ENCODE measurements around the gene ZNF66. TPM values are rescaled to one million over a fixed set of nuclear protein-coding genes. Genes with fewer than 3 reads are reported as not detected.
"Not testable (repeated sequence)": the region's sequence is repeated elsewhere in the genome, so short reads cannot be mapped to it uniquely, and the experiment has no call there.

ZNF66 gene
- total and polyA plus RNA-seq, 2 donors (not counting 1 experiment from before 2014, with no cell fraction given), result 1.1 to 1.5 TPM

- H3K9me3 ChIP-seq (ENCODE audit: control insufficient read depth, insufficient read depth, low read depth, low read length), result no peaks in the 10 kb centered on the region
- H4K20me1 ChIP-seq (ENCODE audit: control insufficient read depth, extremely low read depth, insufficient read depth, low read length), result no peaks in the 10 kb centered on the region
- no peak overlapping the region for H3K4me3 ChIP-seq (replicated peaks in 1 of 4; ENCODE audit: control extremely low read depth in 1 of 4, insufficient read depth in 1 of 4, low read depth in 3 of 4, low read length in 4 of 4)
- no peaks in the 10 kb centered on the region for H3K79me2 ChIP-seq (ENCODE audit: control insufficient read depth, insufficient read depth, low read length)
- H3K36me3 ChIP-seq (ENCODE audit: control insufficient read depth, insufficient read depth, low read length), result no peaks in the 10 kb centered on the region
- H3K9ac ChIP-seq (ENCODE audit: insufficient read depth, low read length), result no peak overlapping the region
- peak in 1 of 2 donors; percentile 3 for DNase-seq (ENCODE audit: low read depth in 2 of 2)
- no peak for TF ChIP-seq CTCF (conservative IDR thresholded peaks at IDR 0.05 in 1 of 2, IDR thresholded peaks at IDR 0.05 in 1 of 2; ENCODE audit: low read depth in 1 of 2, low read length in 2 of 2)
- no peak for TF ChIP-seq EZH2 (IDR thresholded peaks at IDR 0.05; ENCODE audit: low read length, missing control alignments)
- H3K4me2 ChIP-seq (ENCODE audit: extremely low read depth, insufficient read depth, low read length), result no peak overlapping the region
- H2AFZ ChIP-seq (ENCODE audit: low read length), result no peak overlapping the region
- no peaks in the 10 kb centered on the region for H3K27me3 ChIP-seq (ENCODE audit: control insufficient read depth, insufficient read depth, low read length)
- no peak overlapping the region for H3K27ac ChIP-seq (ENCODE audit: insufficient read depth, low read length)
- H3K4me1 ChIP-seq (ENCODE audit: control insufficient read depth, extremely low read depth, insufficient read depth, low read length), result no peaks in the 10 kb centered on the region
Measured at GRCh38 chr19:20787786-20788185, 11.7 kb downstream of the ZNF66 start.

- no peak overlapping the region for H3K4me3 ChIP-seq (replicated peaks in 1 of 4; ENCODE audit: control extremely low read depth in 1 of 4, insufficient read depth in 1 of 4, low read depth in 3 of 4, low read length in 4 of 4)
- no peak overlapping the region for H2AFZ ChIP-seq (ENCODE audit: low read length)
- H3K4me1 ChIP-seq (ENCODE audit: control insufficient read depth, extremely low read depth, insufficient read depth, low read length), result no peaks in the 10 kb centered on the region
- no peak for DNase-seq (ENCODE audit: low read depth in 2 of 2)
- H3K27me3 ChIP-seq (ENCODE audit: control insufficient read depth, insufficient read depth, low read length), result no peaks in the 10 kb centered on the region
- no peaks in the 10 kb centered on the region for H3K79me2 ChIP-seq (ENCODE audit: control insufficient read depth, insufficient read depth, low read length)
- no peaks in the 10 kb centered on the region for H3K9me3 ChIP-seq (ENCODE audit: control insufficient read depth, insufficient read depth, low read depth, low read length)
- H3K27ac ChIP-seq (ENCODE audit: insufficient read depth, low read length), result no peak overlapping the region
- no peaks in the 10 kb centered on the region for H3K36me3 ChIP-seq (ENCODE audit: control insufficient read depth, insufficient read depth, low read length)
- no peak overlapping the region for H3K9ac ChIP-seq (ENCODE audit: insufficient read depth, low read length)
- no peaks in the 10 kb centered on the region for H4K20me1 ChIP-seq (ENCODE audit: control insufficient read depth, extremely low read depth, insufficient read depth, low read length)
- no peak for TF ChIP-seq EZH2 (IDR thresholded peaks at IDR 0.05; ENCODE audit: low read length, missing control alignments)
- TF ChIP-seq CTCF (conservative IDR thresholded peaks at IDR 0.05 in 1 of 2, IDR thresholded peaks at IDR 0.05 in 1 of 2; ENCODE audit: low read depth in 1 of 2, low read length in 2 of 2), result no peak
- no peak overlapping the region for H3K4me2 ChIP-seq (ENCODE audit: extremely low read depth, insufficient read depth, low read length)
Measured at GRCh38 chr19:20791806-20792205, 15.7 kb downstream of the ZNF66 start.

- not testable (repeated sequence) for H3K4me3 ChIP-seq (replicated peaks in 1 of 4; ENCODE audit: control extremely low read depth in 1 of 4, insufficient read depth in 1 of 4, low read depth in 3 of 4, low read length in 4 of 4); H4K20me1 ChIP-seq (ENCODE audit: control insufficient read depth, extremely low read depth, insufficient read depth, low read length); H3K4me2 ChIP-seq (ENCODE audit: extremely low read depth, insufficient read depth, low read length); H3K27me3 ChIP-seq (ENCODE audit: control insufficient read depth, insufficient read depth, low read length); H3K36me3 ChIP-seq (ENCODE audit: control insufficient read depth, insufficient read depth, low read length); H3K27ac ChIP-seq (ENCODE audit: insufficient read depth, low read length); H2AFZ ChIP-seq (ENCODE audit: low read length); H3K9ac ChIP-seq (ENCODE audit: insufficient read depth, low read length); H3K79me2 ChIP-seq (ENCODE audit: control insufficient read depth, insufficient read depth, low read length); H3K9me3 ChIP-seq (ENCODE audit: control insufficient read depth, insufficient read depth, low read depth, low read length); DNase-seq (ENCODE audit: low read depth in 2 of 2); H3K4me1 ChIP-seq (ENCODE audit: control insufficient read depth, extremely low read depth, insufficient read depth, low read length)
Measured at GRCh38 chr19:20806311-20807262, 30.5 kb downstream of the ZNF66 start.
